Ascending aorta (tissue), 2 donors: ENCODE measurements around the gene OBP2A. TPM values are rescaled to one million over a fixed set of nuclear protein-coding genes. Genes with fewer than 3 reads are reported as not detected.
"Not testable (repeated sequence)": the region's sequence is repeated elsewhere in the genome, so short reads cannot be mapped to it uniquely, and the experiment has no call there.

ENCODE experiments used
- DNase-seq, 2 donors: peaks; one replicate each; pipeline ENCODE4 v3.0.0-alpha.2; 2019; ENCODE audit warnings: low spot score in 2 of 2
- H3K27ac ChIP-seq, 2 donors: fragments of 200-600 bp; sonication (generic); one replicate each; pipeline ENCODE4 v1.5.1; 2016 to 2017; ENCODE audit warnings: mild to moderate bottlenecking in 1 of 2
- H3K27me3 ChIP-seq: fragments of 200-600 bp; sonication (generic); one replicate; pipeline ENCODE4 v1.5.1; 2017
- H3K36me3 ChIP-seq, 2 donors: fragments of 200-600 bp; sonication (generic); one replicate each; pipeline ENCODE4 v1.5.1; 2016
- H3K4me1 ChIP-seq, 2 donors: fragments of 200-600 bp; sonication (generic); one replicate each; pipeline ENCODE4 v1.5.1; 2016 to 2017; ENCODE audit warnings: mild to moderate bottlenecking in 1 of 2
- H3K4me3 ChIP-seq, 2 donors: fragments of 200-600 bp; sonication (generic); one replicate each; pipeline ENCODE4 v1.5.1; 2016 to 2017; ENCODE audit warnings: mild to moderate bottlenecking in 1 of 2
- H3K9me3 ChIP-seq, 2 donors: fragments of 200-600 bp; sonication (generic); one replicate each; pipeline ENCODE4 v1.5.1; 2016
- intact Hi-C: fragments of 100-400 bp; cut with DNase I; formaldehyde crosslinking; loops from one replicate; pipeline ENCODE4 v1.15.1; 2023
- total RNA-seq: library from RNA; depleted of rRNA; stranded (reverse); fragments of >200 nt; gene quantifications from one replicate; pipeline ENCODE4 v1.1.0, GENCODE V29; 2016
- TF ChIP-seq, protein P1 (sequence below), 3 experiments: fragments of 200-600 bp in 2 of 3; fragments of 450-650 bp in 1 of 3; sonication (generic) in 2 of 3; IDR thresholded peaks; one replicate each; pipeline ENCODE4 v1.5.1; 2016 to 2019; ENCODE audit warnings: antibody characterized with exemption in 3 of 3, mild to moderate bottlenecking in 1 of 3, moderate library complexity in 1 of 3

Gene OBP2A
- total RNA-seq, 1 donor from 2014 or later, result not detected

DNA sequence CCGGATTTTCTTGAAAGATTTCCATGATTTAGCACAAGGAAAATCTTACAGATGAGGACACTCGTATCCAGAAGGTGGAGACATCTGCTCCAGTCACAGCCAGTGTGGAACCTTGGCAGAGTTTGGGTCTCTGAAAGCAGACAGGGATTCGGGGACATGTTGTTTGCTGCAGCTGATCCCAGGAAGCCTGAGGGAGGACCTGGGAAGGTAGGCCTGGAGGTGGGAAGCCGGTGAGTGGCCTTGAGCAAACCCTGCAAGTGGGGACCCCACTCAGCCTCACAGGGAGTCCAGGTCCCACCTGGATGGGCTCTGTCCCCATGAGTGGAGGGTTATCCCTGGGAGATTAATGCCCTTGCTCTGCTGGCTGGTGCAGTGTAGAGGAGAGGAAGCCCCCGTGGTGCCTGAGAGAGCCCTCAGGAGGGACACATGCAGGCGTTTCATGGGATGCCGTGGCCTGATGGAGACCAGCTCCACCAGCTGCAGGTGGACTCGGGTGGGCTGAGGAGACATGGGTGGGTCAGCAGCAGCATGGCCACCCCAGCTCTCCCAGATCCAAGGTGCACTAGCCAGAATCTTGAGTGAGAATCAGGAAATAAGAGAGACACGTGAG, 37.6 kb upstream of the OBP2A start:
- H3K4me1 ChIP-seq, result no peaks in the 10 kb centered on the region
- TF ChIP-seq, protein P1, sequence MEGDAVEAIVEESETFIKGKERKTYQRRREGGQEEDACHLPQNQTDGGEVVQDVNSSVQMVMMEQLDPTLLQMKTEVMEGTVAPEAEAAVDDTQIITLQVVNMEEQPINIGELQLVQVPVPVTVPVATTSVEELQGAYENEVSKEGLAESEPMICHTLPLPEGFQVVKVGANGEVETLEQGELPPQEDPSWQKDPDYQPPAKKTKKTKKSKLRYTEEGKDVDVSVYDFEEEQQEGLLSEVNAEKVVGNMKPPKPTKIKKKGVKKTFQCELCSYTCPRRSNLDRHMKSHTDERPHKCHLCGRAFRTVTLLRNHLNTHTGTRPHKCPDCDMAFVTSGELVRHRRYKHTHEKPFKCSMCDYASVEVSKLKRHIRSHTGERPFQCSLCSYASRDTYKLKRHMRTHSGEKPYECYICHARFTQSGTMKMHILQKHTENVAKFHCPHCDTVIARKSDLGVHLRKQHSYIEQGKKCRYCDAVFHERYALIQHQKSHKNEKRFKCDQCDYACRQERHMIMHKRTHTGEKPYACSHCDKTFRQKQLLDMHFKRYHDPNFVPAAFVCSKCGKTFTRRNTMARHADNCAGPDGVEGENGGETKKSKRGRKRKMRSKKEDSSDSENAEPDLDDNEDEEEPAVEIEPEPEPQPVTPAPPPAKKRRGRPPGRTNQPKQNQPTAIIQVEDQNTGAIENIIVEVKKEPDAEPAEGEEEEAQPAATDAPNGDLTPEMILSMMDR (IDR thresholded peaks at IDR 0.05), result no peak
- peak in 1 of 2 donors; percentile 2 for DNase-seq
- no peaks in the 10 kb centered on the region for H3K27me3 ChIP-seq
- no peak overlapping the region for H3K27ac ChIP-seq
- H3K36me3 ChIP-seq, result peaks cover 17 to 19% of the 10 kb centered on the region in 2 donors
- no peak overlapping the region for H3K4me3 ChIP-seq
- intact Hi-C loops, result no loop called here
- H3K9me3 ChIP-seq, result no peaks in the 10 kb centered on the region

- H3K9me3 ChIP-seq, result no peaks in the 10 kb centered on the region
- H3K4me1 ChIP-seq, result no peaks in the 10 kb centered on the region
- H3K27ac ChIP-seq, result no peak overlapping the region
- intact Hi-C loops, result no loop called here
- peaks cover 6 to 8% of the 10 kb centered on the region in 2 donors for H3K36me3 ChIP-seq
- no peaks in the 10 kb centered on the region for H3K27me3 ChIP-seq
- H3K4me3 ChIP-seq, result no peak overlapping the region
- TF ChIP-seq, protein P1 (IDR thresholded peaks at IDR 0.05), result no peak
- DNase-seq, result no peak
Measured at GRCh38 chr9:135509458-135509857, 36.5 kb upstream of the OBP2A start.

DNA sequence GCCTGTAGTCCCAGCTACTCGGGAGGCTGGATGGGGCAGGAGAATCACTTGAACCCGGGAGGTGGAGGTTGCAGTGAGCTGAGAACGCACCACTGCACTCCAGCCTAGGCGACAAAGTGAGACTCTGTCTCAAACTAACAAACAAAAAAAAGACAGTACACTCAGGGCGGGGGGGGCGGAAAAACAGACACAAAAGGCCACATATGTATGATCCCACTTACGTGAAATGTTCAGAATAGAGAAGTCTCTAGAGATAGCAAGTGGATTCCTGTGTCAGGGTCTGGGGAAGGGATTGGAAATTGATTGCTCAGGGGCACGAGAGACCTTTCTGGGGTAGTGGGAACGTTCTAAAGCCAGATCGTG, 33.7 kb upstream of the OBP2A start:
- Histone ChIP-seq H3K4me3 (no peak overlapping the region), H3K36me3 (no peaks in the 10 kb centered on the region), H3K9me3 (no peaks in the 10 kb centered on the region), H3K27ac (no peak overlapping the region), H3K27me3 (no peaks in the 10 kb centered on the region), H3K4me1 (no peaks in the 10 kb centered on the region)
- TF ChIP-seq, protein P1 (IDR thresholded peaks at IDR 0.05), result no peak
- no peak for DNase-seq
- intact Hi-C loops, result no loop called here

- no peaks in the 10 kb centered on the region for H3K4me1 ChIP-seq
- DNase-seq, result no peak
- intact Hi-C loops, result no loop called here
- TF ChIP-seq, protein P1 (IDR thresholded peaks at IDR 0.05), result no peak
- no peak overlapping the region for H3K27ac ChIP-seq
- H3K27me3 ChIP-seq, result no peaks in the 10 kb centered on the region
- no peaks in the 10 kb centered on the region for H3K9me3 ChIP-seq
- H3K36me3 ChIP-seq, result no peaks in the 10 kb centered on the region
- H3K4me3 ChIP-seq, result no peak overlapping the region
Measured at GRCh38 chr9:135512904-135513303, 33.0 kb upstream of the OBP2A start.

DNA sequence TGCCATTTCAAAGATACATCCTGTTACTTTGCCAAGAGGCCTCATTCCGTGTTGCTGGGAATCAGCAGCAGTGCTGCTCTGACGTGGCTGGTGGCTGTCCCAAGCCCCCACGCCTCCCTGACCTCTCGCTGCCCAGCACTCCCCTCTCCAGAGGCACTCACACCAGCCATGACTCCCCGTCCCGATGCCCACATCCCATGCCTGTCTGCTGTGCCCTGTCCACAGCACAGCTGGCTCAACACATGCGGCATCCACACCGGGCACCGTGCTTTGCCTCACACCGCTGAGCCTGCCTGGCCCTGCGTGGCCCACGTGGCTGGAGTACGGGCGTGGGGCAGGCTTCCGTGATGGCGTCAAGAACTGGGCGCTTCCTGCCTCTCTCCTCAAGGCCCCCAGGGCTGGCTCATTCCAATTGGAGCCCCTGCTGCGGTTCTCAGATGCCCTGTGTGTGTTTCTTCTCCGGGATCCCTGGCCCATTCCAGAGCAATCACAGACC, 32.5 kb upstream of the OBP2A start:
- H3K9me3 ChIP-seq, result no peaks in the 10 kb centered on the region
- H3K4me1 ChIP-seq, result no peaks in the 10 kb centered on the region
- H3K27me3 ChIP-seq, result no peaks in the 10 kb centered on the region
- no peaks in the 10 kb centered on the region for H3K36me3 ChIP-seq
- H3K4me3 ChIP-seq, result no peak overlapping the region
- intact Hi-C loops, result no loop called here
- TF ChIP-seq, protein P1 (IDR thresholded peaks at IDR 0.05), result no peak
- H3K27ac ChIP-seq, result no peak overlapping the region
- peak in 1 of 2 donors; percentile 5 for DNase-seq

DNA sequence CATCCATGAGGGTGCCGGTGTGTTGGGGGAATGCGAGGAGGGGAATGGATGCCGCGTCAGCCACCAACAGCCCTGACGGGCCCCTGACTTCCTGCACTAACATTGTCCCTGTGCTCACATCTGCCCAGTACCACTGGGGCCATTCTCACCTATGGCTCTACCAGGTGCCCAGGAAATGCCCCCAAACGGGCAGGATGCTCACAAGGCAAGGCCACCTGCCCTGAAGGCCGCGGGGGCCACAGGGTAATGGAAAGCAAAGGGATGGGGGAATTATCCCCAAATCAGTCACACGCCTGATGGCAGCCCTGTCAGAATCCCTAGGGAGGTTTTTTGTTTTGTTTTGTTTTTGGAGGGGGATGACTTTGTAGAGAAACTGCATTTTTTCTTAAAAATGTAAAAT, 32.0 kb upstream of the OBP2A start:
- H3K4me3 ChIP-seq, H3K27ac ChIP-seq, H3K4me1 ChIP-seq, H3K27me3 ChIP-seq, DNase-seq, intact Hi-C loops, H3K36me3 ChIP-seq, H3K9me3 ChIP-seq: not testable (repeated sequence)
